ENCODE measurements around the gene WNT6.
"Not testable (repeated sequence)": the region's sequence is repeated elsewhere in the genome, so short reads cannot be mapped to it uniquely, and the experiment has no call there.

Gene WNT6

DNA sequence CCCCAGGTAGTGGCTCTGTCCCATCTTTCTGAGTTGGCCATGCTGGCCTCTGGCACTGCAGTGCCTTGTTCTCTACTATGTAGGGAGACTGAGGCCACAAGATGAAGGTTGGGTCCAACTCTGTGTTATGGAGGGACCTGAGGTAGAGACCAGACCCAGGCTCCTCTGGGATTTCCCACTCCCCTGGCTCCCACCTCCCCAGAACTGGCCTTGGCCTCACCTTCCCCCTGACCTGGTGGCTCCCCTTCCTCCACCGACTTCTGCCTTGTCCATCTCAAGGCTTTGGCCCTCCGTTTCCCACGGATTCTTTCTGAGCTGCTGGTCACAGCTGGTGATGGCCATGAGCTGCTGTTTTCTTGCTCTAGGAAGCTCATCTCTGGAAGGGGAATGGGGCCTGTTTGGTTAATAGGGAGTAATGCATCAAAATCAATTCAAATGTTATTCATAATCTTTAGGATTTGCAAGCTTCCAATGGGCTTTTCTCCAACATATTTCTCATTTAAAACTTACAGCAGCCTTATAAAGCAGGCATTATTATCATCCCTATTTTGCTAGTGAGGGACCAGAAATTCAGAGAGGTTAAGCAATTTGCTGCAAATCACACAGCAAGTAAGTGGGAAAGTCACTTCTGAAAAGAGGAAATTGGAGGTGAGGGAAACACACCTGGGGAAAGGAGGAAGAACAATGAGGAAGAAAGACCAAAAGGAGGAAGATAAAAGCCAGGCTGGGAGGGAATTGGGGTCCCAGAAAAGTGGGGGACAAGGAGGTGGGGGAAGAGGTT is 28.9 kb upstream of the WNT6 start:
- DNase-seq, result no peak

GRCh38 chr2:218831378-218831990 is 28.1 kb upstream of the WNT6 start, which contains the start of gene PRKAG3:
TSS of gene PRKAG3 (minus strand) at chr2:218831803.
- no peak for DNase-seq

DNA sequence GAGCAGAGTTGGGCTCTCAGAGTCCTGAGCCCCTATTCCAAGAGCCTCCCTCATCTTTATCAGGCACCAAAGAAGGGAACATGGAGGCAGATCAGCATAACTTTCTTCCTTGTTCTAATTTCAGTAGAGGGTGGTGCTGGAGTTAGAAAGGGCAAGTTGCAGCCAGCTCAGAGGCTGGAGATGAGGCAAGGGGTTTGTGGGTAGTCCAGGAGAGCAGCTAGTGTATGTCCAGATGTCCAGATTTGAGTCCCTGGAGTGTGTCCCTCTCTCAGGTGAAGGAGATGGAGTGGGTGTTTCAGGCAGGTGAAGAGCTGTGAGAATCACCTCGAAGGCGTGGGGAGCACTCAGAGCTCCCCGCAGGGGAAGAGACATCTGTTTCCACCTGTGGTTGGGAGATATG is 27.5 kb upstream of the WNT6 start:
- no peak for DNase-seq

DNA sequence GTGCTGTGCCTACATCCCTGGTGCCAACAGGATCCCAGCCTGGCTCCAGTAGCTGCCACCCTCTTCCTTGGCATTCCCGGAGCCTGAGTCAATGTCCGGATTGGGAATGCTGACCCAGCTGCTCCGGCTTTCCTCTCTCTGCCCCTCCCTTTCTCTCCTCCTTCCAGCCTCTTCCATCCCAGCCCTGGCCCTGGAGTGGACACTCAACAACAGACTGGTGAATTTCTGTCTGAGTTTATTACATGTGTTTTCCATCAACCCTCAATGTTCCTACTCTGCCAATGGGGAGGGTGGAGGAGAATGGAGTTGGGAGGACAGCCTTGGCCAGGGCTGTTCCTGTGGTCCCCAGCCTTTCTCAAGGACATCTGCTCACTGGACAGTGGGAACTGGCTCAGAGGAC is 27.1 kb upstream of the WNT6 start:
- no peak for DNase-seq

GRCh38 chr2:218833023-218833609 is 26.5 kb upstream of the WNT6 start:
- DNase-seq, result no peak

- no peak for DNase-seq
Observed at GRCh38 chr2:218834685-218835084, 24.9 kb upstream of the WNT6 start.

DNA sequence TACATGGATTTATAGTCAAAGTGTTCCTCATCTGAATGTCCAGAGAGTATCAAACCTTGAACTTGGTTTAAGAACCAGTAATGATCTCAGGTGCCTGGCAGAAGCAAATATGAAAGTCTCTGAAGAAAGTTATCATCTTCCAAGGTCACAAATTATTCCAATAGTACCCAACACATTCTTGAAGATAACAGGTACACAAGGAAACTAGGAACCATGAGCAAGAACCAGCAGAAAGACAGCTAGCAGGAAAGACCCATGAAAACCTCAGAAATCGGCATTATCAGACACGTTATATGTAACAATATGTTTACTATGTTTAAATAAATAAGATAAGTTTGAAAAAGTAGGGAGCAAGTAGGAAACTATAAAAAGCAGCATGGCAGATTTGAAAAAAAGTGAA is 22.1 kb upstream of the WNT6 start:
- DNase-seq, result no peak

DNA sequence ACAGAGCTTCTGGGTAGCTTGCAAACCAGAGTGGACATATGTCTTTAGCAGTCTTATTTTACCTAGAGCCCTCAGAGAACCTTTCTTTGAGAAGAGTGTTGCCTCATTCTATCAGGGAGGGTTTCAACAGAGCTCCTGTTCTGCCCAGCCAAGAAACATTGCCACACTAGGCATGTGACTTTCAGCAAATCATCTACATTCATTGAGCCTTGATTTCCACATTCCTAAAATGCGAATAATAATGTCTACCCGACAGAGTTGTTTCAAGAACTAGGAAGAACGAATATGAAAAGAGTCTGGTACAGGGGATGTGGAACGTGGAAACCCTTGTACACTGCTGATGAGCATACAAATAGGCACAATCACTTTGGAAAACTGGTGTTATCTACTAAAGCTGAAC is 20.2 kb upstream of the WNT6 start:
- DNase-seq, result no peak

GRCh38 chr2:218839888-218840287 is 19.7 kb upstream of the WNT6 start:
- DNase-seq, result no peak

DNA sequence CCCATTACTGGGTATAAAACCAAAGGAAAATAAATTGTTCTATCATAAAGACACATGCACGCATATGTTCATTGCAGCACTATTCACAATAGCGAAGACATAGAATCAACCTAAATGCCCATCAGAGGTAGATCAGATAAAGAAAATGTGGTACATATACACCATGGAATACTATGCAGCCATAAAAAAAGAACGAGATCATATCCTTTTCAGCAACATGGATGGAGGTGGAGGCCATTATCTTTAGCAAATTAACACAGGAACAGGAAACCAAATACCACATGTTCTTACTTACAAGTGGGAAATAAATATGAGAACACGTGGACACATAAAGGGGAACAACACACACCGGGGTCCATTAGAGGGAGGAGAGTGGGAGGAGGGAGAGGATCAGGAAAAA is 15.3 kb upstream of the WNT6 start:
- not testable (repeated sequence) for DNase-seq

GRCh38 chr2:218846963-218847362 is 12.6 kb upstream of the WNT6 start:
- not testable (repeated sequence) for DNase-seq

- no peak for DNase-seq
Observed at GRCh38 chr2:218849721-218850120, 9.9 kb upstream of the WNT6 start.

GRCh38 chr2:218850796-218851195 is 8.8 kb upstream of the WNT6 start:
- no peak for DNase-seq

DNA sequence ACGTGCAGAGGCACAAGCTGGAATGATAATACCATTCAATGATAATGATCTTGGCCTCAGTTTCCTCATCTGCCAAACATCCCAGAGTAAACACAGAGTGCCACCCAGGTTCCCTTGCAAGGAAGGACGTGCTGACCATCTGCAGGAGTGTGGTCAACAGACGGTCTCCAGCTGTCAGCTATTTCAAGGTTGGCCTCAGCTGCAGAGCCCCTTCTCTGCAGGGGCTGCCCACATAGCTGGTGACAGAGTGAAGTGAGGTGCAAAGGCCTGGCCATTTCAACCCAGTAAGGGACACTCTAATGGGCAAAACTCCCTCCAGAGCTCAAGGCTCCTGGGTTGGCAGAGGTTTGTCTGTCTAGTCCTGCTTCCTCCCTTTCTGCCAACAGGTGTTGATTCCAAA is 8.3 kb upstream of the WNT6 start:
- no peak for DNase-seq

DNA sequence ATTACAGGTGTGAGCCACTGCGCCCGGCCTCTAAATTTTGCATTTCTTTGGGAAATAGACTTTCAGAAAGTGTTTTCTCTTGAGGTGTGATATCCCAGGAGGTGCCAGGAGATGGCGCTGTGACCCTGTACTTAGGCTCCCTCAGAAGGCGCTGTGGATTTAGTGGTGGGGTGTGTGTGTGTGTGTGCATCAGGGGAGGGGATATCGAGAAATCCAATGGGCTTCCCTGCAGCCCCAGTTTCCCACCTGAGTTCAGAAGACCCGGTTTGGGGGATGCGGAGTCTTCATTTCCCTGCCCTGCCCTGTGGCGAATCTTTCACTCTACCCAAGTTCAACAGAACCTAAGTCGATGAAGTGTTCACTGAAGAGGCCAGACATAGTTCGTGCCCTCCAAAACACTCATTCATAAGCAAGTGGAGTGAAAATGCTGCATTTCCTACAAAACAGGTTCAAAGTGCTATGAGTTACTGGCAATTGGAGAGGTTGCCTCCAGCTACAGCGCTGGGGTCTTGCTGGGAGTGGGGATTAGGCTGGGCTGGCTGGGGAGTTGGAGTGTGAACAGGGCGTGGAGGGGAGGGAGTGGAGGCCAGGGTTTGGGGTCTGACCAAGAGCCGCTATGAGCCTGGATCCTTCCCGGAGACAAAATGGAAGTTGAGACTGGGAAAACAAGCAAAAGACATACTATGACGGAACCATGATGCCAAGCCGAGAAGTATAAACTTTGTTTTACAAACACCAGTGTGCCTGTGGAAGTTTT is 6.5 kb upstream of the WNT6 start:
- peak in 28 of 56 donors; percentile 5 to 76 (median 21) for DNase-seq

DNA sequence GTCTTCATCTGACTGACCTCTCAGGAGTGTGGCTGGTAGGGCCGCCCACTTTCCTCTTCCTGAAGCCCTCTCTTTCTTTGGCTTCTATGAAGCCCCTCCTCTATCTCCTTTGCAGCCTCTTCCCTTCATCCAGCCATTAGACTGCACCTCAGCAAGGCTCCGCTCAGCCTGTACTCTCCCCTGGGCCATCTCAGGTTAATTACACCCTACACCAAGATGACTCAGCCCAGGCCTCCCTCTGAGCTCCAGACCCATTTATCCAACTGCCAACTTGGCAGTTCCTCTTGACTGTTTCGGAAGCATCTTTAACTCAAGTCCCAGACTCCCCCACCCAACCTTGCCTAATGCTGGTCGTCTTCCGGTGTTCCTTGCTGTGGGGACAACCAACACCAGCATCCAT is 5.8 kb upstream of the WNT6 start:
- no peak for DNase-seq

GRCh38 chr2:218854860-218855259 is 4.7 kb upstream of the WNT6 start:
- no peak for DNase-seq

- DNase-seq, result no peak
Observed at GRCh38 chr2:218855305-218856166, 4.1 kb upstream of the WNT6 start.

DNA sequence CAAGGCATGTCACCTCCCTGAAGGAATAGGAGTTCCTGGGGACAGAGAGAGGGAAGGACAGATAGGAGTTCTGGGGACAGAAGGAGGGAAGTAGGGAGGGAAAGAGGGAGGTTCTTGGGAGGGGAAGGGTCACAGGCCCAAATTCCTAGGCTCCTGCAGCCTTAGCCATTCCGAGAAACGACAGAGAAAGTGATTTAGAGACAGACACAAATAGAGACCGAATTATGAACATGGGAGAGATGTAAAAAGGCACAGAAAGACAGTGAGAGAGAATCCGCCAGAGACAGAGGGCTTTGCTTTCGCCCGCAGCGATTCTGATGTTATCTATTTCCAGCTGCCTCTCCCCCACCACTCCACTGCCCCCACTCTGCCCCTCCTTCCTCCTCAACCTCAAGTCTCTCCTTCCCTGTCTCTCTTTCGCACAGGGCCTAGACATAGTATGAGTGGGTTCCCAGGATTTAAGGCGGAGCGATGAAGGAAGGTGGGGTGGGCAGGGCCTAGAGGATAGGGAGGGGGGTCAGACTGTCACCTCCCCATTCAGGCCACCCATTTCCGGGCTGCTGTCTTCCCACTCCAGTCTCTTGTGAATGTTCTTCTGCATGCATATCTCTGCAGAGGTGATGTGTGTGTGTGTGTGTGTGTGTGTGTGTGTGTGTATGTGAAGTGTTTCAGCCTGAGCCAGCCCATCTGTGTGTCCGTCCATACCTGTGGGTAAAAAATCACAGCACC is 3.3 kb upstream of the WNT6 start:
- DNase-seq, result no peak

DNA sequence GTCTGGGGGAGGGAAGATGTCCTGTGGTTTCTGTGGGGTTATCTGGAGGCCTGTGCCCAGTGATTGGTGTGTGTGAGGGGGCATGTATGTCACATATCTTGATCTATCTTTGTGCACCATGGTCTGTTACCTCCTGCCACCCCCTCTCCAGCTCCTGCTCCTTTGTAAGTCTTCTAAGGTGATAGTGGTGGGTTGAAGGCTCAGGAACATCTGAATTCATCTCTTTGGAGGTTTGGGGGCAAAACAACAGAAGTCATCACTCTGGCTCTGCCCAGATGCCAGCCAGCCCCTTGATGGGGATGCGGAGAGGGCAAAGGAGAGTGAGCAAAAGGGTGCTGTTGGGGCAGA is 2.7 kb upstream of the WNT6 start:
- DNase-seq, result no peak

Measured in amygdala (tissue), 56 donors.